HCT116 (cell line): ENCODE results near the gene PLN. TPM values are rescaled to one million over a fixed set of nuclear protein-coding genes. Genes with fewer than 3 reads are reported as not detected.

Experiments
- ATAC-seq: fragments of 200-7000 bp; cut with Tn5 transposase; 2 replicates; pipeline ENCODE4 v1.9.1; 2020; ENCODE audit warnings: mild to moderate bottlenecking, moderate library complexity
- BruUV-seq: library from RNA; stranded (reverse); fragments of 400-500 nt; replicated peaks from 2 replicates; lab custom pipeline; 2021; lab: Mats Ljungman, UMichigan
- CTCF ChIA-PET: fragments of 300-600 bp; sonication (Branson Sonifier 250); formaldehyde crosslinking; loops from one replicate; lab custom pipeline; 2021; ENCODE audit warnings: antibody characterized with exemption; lab: Charles Lee
- POLR2A ChIA-PET: fragments of 300-600, 350-600 bp; sonication (Branson Sonifier 250); formaldehyde crosslinking; loops from one replicate; lab custom pipeline; 2021; ENCODE audit warnings: antibody characterized with exemption; lab: Charles Lee
- RAD21 ChIA-PET, 2 experiments: fragments of 300-600 bp; sonication (Branson Sonifier 250); formaldehyde crosslinking; loops; one replicate each; lab custom pipeline; 2023; ENCODE audit warnings: low total read pairs in 2 of 2; ENCODE audit not compliant: uncharacterized antibody in 2 of 2, unreplicated experiment in 2 of 2, low non-redundant PET in 1 of 2; lab: Charles Lee
- DNase-seq: peaks from one replicate; pipeline ENCODE4 v3.0.0-alpha.2; 2010; ENCODE audit warnings: low read depth, low spot score
- H2AFZ ChIP-seq: fragments of 200-600 bp; shearing (Covaris generic), sonication (generic); 2 replicates; pipeline ENCODE4 v1.6.1; 2017; ENCODE audit warnings: low read depth, mixed run types, mixed read lengths, antibody characterized with exemption, low read length; ENCODE audit not compliant: poor library complexity, severe bottlenecking
- H3K27ac ChIP-seq: 2 replicates; pipeline ENCODE4 v1.5.1; 2012; ENCODE audit warnings: low read depth, low read length
- H3K27me3 ChIP-seq: fragments of 200-600 bp; sonication (generic); 2 replicates; pipeline ENCODE4 v1.6.1; 2016; ENCODE audit warnings: mixed run types, low read length, mixed read lengths; ENCODE audit not compliant: insufficient read depth
- H3K36me3 ChIP-seq, 2 experiments: fragments of 200-500 bp in 1 of 2; fragments of 200-600 bp in 1 of 2; sonication (Bioruptor generic) in 1 of 2; sonication (generic) in 1 of 2; 2 replicates each; pipeline versions ENCODE4 v1.5.1 to v1.6.1; 2014 to 2016; ENCODE audit warnings: low read length in 2 of 2, inconsistent platforms in 1 of 2, mixed read lengths in 1 of 2, mixed run types in 1 of 2; ENCODE audit not compliant: insufficient read depth in 2 of 2, control insufficient read depth in 1 of 2
- H3K4me1 ChIP-seq, 2 experiments: fragments of 200-600 bp in 1 of 2; sonication (generic) in 1 of 2; 2 replicates each; pipeline versions ENCODE4 v1.5.1 to v1.6.1; 2012 to 2017; ENCODE audit warnings: low read length in 2 of 2, inconsistent platforms in 1 of 2, mild to moderate bottlenecking in 1 of 2, mixed read lengths in 1 of 2, mixed run types in 1 of 2, moderate library complexity in 1 of 2; ENCODE audit not compliant: insufficient read depth in 2 of 2, control insufficient read depth in 1 of 2
- H3K4me2 ChIP-seq: fragments of 200-600 bp; sonication (generic); 2 replicates; pipeline ENCODE4 v1.6.1; 2017; ENCODE audit warnings: mixed run types, low read length, mixed read lengths
- H3K4me3 ChIP-seq, 2 experiments: fragments of 200-600 bp in 1 of 2; sonication (generic) in 1 of 2; replicated peaks in 1 of 2; 2 replicates each; pipeline ENCODE4 v1.5.1; 2011 to 2016; ENCODE audit warnings: low read length in 2 of 2, control low read depth in 1 of 2, low read depth in 1 of 2, mild to moderate bottlenecking in 1 of 2, mixed read lengths in 1 of 2, mixed run types in 1 of 2
- H3K79me2 ChIP-seq: fragments of 200-600 bp; sonication (generic); 2 replicates; pipeline ENCODE4 v1.6.1; 2017; ENCODE audit warnings: mild to moderate bottlenecking, mixed run types, low read length, moderate library complexity, mixed read lengths; ENCODE audit not compliant: insufficient read depth
- H3K9ac ChIP-seq: fragments of 200-600 bp; sonication (generic); 2 replicates; pipeline ENCODE4 v1.6.1; 2016; ENCODE audit warnings: low read length, mixed read lengths
- H3K9me2 ChIP-seq: fragments of 200-600 bp; sonication (generic), shearing (Covaris generic); 2 replicates; pipeline ENCODE4 v1.6.1; 2017; ENCODE audit warnings: mixed run types, mild to moderate bottlenecking, moderate library complexity; ENCODE audit not compliant: insufficient read depth
- H3K9me3 ChIP-seq, 2 experiments: fragments of 200-500 bp in 1 of 2; fragments of 200-600 bp in 1 of 2; sonication (Bioruptor generic) in 1 of 2; sonication (generic) in 1 of 2; 2 replicates each; pipeline ENCODE4 v1.6.1; 2014 to 2017; ENCODE audit warnings: low read length in 2 of 2, mixed read lengths in 2 of 2, inconsistent platforms in 1 of 2, low read depth in 1 of 2, mild to moderate bottlenecking in 1 of 2, mixed run types in 1 of 2, moderate library complexity in 1 of 2; ENCODE audit not compliant: control insufficient read depth in 1 of 2, insufficient read depth in 1 of 2
- H4K20me1 ChIP-seq: fragments of 200-600 bp; sonication (generic), shearing (Covaris generic); 2 replicates; pipeline ENCODE4 v1.6.1; 2017; ENCODE audit warnings: mixed run types, mild to moderate bottlenecking, moderate library complexity; ENCODE audit not compliant: insufficient read depth
- CBX3 ChIP-seq: IDR thresholded peaks from 2 replicates; pipeline ENCODE4 v1.6.1; 2012; ENCODE audit warnings: low read depth
- CEBPB ChIP-seq: IDR thresholded peaks from 2 replicates; pipeline ENCODE4 v1.6.1; 2012; ENCODE audit warnings: low read depth
- CTCF ChIP-seq, 3 experiments: fragments of 200-600 bp in 1 of 3; sonication (generic) in 1 of 3; IDR thresholded peaks in 2 of 3; conservative IDR thresholded peaks in 1 of 3; 2 replicates each; pipeline ENCODE4 v1.5.1; 2012 to 2017; ENCODE audit warnings: low read depth in 2 of 3, low read length in 2 of 3, antibody characterized with exemption in 1 of 3, borderline replicate concordance in 1 of 3, control low read depth in 1 of 3, mild to moderate bottlenecking in 1 of 3, mixed read lengths in 1 of 3, mixed run types in 1 of 3, moderate library complexity in 1 of 3; ENCODE audit not compliant: insufficient read depth in 1 of 3
- ELF1 ChIP-seq: IDR thresholded peaks from 2 replicates; pipeline ENCODE4 v1.6.1; 2012; ENCODE audit warnings: low read depth, borderline replicate concordance
- EZH2 ChIP-seq: fragments of 200-600 bp; sonication (generic); IDR thresholded peaks from 2 replicates; pipeline ENCODE4 v1.6.1; 2017; ENCODE audit warnings: antibody characterized with exemption, mixed run types
- EZH2phosphoT487 ChIP-seq: fragments of 200-600 bp; IDR thresholded peaks from 2 replicates; pipeline ENCODE4 v1.6.1; 2018; ENCODE audit warnings: antibody characterized with exemption, borderline replicate concordance
- MAX ChIP-seq: IDR thresholded peaks from 2 replicates; pipeline ENCODE4 v1.6.1; 2012
- POLR2A ChIP-seq: IDR thresholded peaks from 2 replicates; pipeline ENCODE4 v1.7.0; 2011; ENCODE audit warnings: borderline replicate concordance; ENCODE audit not compliant: insufficient read depth, insufficient read length; ENCODE audit errors: extremely low read depth
- POLR2AphosphoS5 ChIP-seq: IDR thresholded peaks from 2 replicates; pipeline ENCODE4 v1.6.1; 2011; ENCODE audit warnings: mild to moderate bottlenecking, low read depth, low read length, moderate library complexity
- RAD21 ChIP-seq: IDR thresholded peaks from 2 replicates; pipeline ENCODE4 v1.6.1; 2012; ENCODE audit warnings: low read depth, mild to moderate bottlenecking
- REST ChIP-seq: IDR thresholded peaks from 2 replicates; pipeline ENCODE4 v1.6.1; 2012; ENCODE audit warnings: low read depth
- SIN3A ChIP-seq: IDR thresholded peaks from 2 replicates; pipeline ENCODE4 v1.6.1; 2012; ENCODE audit warnings: low read depth
- SP1 ChIP-seq: IDR thresholded peaks from 2 replicates; pipeline ENCODE4 v1.6.1; 2012; ENCODE audit warnings: low read depth
- SRF ChIP-seq: IDR thresholded peaks from 2 replicates; pipeline ENCODE4 v1.6.1; 2012; ENCODE audit warnings: low read depth
- YY1 ChIP-seq: IDR thresholded peaks from 2 replicates; pipeline ENCODE4 v1.6.1; 2011; ENCODE audit warnings: low read length, low read depth, moderate library complexity, mild to moderate bottlenecking; ENCODE audit not compliant: insufficient replicate concordance; ENCODE audit errors: extremely low read depth
- ZBTB33 ChIP-seq: IDR thresholded peaks from 2 replicates; pipeline ENCODE4 v1.6.1; 2011; ENCODE audit warnings: mild to moderate bottlenecking, low read length, moderate library complexity; ENCODE audit not compliant: insufficient replicate concordance; ENCODE audit errors: extremely low read depth
- ZFX ChIP-seq: fragments of 450-650 bp; IDR thresholded peaks from 2 replicates; pipeline ENCODE4 v1.6.1; 2017
- ZNF274 ChIP-seq: fragments of 200-500 bp; sonication (Bioruptor generic); IDR thresholded peaks from 2 replicates; pipeline ENCODE4 v1.6.1; 2014; ENCODE audit warnings: mild to moderate bottlenecking, low read depth, low read length, inconsistent platforms
- intact Hi-C: fragments of 100-400 bp; cut with micrococcal nuclease; formaldehyde crosslinking; loops from 2 replicates; pipeline ENCODE4 v1.10.0; 2022
- total RNA-seq: library from RNA; stranded (reverse); gene quantifications from one replicate; pipeline ENCODE4 v1.2.1, GENCODE V29; 2021; ENCODE audit not compliant: unreplicated experiment

The PLN gene
- total RNA-seq, 1 experiment from 2014 or later, result not detected

- no peak for TF ChIP-seq MAX
- TF ChIP-seq SP1, result no peak
- TF ChIP-seq RAD21, result no peak
- TF ChIP-seq POLR2A, result no peak
- no peak for TF ChIP-seq ZNF274
Observed at GRCh38 chr6:118562248-118562647, 14.2 kb downstream of the PLN start (continued).

GRCh38 chr6:118562959-118563358, 14.9 kb downstream of the PLN start:
- H3K27me3 ChIP-seq, result no peaks in the 10 kb centered on the region
- no TSS peak for BruUV-seq
- H3K27ac ChIP-seq, result no peak overlapping the region
- H3K36me3 ChIP-seq, result no peaks in the 10 kb centered on the region
- POLR2A ChIA-PET, result no interaction called here
- no peak overlapping the region for H3K4me3 ChIP-seq
- CTCF ChIA-PET, result no interaction called here
- DNase-seq, result no peak
- no peaks in the 10 kb centered on the region for H4K20me1 ChIP-seq
- no peaks in the 10 kb centered on the region for H3K9me2 ChIP-seq
- ATAC-seq, result no peak
- no peaks in the 10 kb centered on the region for H3K9me3 ChIP-seq
- no peak overlapping the region for H3K9ac ChIP-seq
- RAD21 ChIA-PET, result no interaction called here
- H3K4me2 ChIP-seq, result no peak overlapping the region
- no peak overlapping the region for H2AFZ ChIP-seq
- no peaks in the 10 kb centered on the region for H3K4me1 ChIP-seq
- H3K79me2 ChIP-seq, result no peaks in the 10 kb centered on the region
- intact Hi-C loops, result loop anchor here (10.0 kb wide), 1 partner anchor 332 kb away; the partner anchor contains the start of gene ASF1A
- no peak for TF ChIP-seq ZFX
- TF ChIP-seq RAD21, result no peak
- no peak for TF ChIP-seq EZH2
- no peak for TF ChIP-seq CBX3
- TF ChIP-seq CEBPB, result no peak
- TF ChIP-seq ZBTB33, result no peak
- no peak for TF ChIP-seq SRF
- no peak for TF ChIP-seq YY1
- TF ChIP-seq POLR2AphosphoS5, result no peak
- TF ChIP-seq SIN3A, result no peak
- no peak for TF ChIP-seq CTCF (IDR thresholded peaks at IDR 0.05 in 2 of 3, conservative IDR thresholded peaks at IDR 0.05 in 1 of 3; ENCODE audit: borderline replicate concordance in 1 of 3, insufficient read depth in 1 of 3, low read depth in 2 of 3, low read length in 2 of 3)
- no peak for TF ChIP-seq REST
- TF ChIP-seq EZH2phosphoT487, result no peak
- no peak for TF ChIP-seq ELF1
